DMS114 treated with DMSO at 0.1 percent for 48 hours (cell line): ENCODE results near the gene HOXC13.

ENCODE experiments used
- DNase-seq: peaks from one replicate; lab custom pipeline; 2025; ENCODE audit not compliant: unreplicated experiment; lab: John Stamatoyannopoulos, UW

The HOXC13 gene

DNA sequence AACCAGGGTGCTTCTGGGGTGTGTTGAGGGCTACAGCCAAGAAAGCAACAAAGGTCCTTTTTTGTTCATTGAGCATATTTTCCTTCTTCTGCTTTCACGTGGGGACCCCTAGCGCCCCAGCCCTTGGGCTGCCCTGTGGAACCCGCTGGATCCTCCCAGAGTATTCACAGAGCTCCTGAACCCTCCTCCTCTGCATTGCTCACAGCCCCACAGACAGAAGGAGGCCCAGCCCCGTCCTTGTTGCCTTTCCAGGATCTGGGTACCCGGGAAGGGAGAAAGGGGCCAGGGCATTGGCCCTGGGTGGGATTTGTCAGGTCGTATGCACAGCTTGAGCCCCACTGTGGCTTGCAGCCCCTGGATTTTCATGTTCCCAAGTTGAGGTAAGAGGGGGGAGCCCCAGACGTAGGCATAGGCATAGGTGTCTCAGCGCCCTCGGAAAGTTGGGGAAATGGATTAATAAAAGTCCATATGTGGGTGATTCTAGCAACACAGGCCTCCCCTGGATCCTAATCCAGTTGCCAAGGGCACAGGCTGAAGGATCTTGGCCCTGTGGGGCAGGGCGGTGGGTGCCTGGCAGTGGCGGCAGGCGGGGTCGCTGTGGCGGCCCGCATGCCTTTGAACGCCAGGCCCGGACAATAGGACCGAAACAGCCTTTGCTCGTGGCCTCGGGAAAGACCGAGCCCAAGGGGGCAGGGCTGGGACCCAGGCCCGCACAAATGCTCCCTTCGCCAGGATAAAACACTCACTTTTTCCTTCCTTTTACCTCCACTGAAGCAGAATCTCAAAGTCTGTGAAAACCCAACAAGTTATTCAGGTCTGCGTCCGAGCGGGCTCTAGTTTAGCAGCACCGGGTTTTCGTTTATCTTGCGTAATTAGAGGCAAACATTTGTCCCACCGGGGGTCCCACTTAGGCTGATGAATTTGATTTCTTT lies 43.3 kb downstream of the HOXC13 start:
- no peak for DNase-seq

DNA sequence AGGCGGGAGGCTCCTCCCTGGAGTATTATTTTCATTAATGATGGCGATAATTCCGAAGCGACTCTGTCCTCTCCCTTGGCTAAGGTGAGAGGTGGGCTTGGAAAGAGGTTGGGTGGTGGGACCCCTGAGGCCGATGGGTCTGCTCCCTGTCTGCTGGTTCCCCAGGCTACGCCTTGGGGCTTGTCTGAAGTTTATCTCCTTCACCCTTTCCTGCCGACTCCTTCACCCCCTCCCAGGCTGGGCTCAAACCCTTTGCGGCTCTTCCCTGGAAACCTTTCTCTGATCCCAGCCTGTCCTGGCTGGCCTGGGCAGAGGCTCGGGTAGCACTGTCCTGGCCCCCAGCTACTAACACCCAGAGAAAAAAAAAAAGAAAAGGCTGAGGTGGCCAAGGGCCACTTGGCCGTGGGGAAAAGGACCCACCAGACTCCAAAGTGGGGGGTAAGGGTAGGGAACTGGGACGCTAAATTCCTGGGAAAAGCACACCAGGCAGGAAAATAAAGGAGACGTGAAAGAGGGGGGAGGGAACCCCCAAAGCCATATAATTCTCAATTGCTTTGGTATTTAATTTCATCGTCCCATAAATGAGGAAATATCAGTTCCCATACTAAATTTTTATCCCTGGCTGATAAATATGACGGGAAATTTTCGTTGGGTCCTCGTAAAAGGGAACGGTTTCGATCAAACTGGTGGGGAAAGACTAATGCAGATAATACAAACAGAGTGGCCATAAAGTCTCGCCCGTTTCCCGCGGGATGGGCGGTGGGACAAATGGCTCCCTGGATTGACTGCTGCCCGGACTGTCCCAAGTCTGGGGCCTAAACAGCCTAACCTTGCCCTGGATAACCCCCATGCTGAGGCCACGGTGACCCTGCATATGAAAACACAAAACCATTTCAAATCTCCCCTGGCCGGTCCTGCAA lies 44.3 kb downstream of the HOXC13 start:
- no peak for DNase-seq

DNA sequence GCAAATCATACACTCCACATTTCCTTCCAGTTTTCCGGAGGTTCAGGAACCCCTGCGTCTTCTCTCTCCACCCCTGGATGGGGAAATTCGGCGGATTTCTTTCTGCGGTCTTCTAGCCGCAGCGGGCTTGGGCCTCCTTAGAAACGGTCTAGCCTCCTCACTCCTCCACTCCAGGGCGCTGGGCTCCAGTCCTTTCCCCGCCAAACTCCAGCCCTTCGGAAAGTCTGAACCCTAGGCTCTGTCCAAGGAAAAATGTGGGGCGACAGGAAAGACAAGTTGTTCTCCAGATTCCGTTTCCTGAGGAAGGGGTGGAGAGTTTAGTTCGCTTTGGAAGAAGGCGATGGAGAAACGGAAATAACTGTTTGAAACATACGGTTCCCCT lies 44.9 kb downstream of the HOXC13 start:
- no peak for DNase-seq

DNA sequence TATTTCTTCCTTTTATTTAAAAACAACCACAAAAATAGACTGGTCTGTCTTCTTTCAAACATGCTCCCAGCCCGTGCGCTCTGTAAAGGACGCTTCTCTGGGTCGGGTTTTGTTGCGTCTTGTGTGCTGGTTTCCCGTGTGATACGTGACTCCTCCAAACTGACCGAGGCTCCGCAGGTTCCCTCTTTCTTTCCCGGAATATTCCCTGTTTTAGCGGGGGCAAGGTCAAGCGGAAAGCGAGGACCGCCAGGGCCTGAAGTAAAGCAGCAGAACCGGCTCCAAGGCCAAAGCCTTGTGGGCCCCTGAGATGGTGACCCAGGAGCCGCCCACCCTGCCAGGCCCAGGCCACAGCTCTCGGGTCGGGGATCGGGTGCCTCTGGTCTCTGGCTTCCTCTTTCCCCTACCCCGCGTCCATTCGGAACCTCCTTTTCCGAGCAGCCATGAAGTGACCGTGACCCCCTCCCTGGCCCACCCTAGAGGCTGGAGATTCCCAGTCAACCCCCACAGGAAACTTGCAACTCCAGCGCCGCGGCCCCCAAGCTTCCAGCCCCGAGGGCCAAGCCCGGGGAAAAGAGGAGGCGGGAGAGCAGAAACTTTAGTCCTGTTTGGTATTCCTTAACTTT lies 45.4 kb downstream of the HOXC13 start:
- DNase-seq, result no peak

DNA sequence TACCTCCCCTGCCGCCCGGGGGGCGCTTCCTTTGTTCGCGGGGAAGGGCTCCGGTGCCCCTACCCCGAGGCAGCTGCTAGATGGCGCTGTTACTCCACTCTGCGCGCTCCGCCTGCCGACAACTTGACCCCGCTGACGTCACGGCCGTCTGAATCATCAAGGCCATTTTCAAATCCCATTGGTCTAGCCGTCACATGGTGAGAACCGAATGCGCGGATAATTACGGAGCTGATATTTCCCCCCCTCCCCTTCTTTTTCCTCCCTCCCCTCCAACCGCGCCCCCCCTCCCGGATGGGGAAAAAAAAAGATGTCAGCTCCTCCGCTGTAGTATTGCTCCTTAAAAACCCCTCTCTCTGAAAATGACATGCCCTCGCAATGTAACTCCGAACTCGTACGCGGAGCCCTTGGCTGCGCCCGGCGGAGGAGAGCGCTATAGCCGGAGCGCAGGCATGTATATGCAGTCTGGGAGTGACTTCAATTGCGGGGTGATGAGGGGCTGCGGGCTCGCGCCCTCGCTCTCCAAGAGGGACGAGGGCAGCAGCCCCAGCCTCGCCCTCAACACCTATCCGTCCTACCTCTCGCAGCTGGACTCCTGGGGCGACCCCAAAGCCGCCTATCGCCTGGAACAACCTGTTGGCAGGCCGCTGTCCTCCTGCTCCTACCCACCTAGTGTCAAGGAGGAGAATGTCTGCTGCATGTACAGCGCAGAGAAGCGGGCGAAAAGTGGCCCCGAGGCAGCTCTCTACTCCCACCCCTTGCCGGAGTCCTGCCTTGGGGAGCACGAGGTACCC lies 46.5 kb downstream of the HOXC13 start, which contains the start of gene HOXC10:
TSS of gene HOXC10 (plus strand) at position 246 of the 791 bp plus-strand sequence. CDS start at position 360, 114 bp downstream.
- peak; percentile 95 for DNase-seq

DNA sequence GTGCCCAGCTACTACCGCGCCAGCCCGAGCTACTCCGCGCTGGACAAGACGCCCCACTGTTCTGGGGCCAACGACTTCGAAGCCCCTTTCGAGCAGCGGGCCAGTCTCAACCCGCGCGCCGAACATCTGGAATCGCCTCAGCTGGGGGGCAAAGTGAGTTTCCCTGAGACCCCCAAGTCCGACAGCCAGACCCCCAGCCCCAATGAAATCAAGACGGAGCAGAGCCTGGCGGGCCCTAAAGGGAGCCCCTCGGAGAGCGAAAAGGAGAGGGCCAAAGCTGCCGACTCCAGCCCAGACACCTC lies 47.0 kb downstream of the HOXC13 start:
- no peak for DNase-seq

DNA sequence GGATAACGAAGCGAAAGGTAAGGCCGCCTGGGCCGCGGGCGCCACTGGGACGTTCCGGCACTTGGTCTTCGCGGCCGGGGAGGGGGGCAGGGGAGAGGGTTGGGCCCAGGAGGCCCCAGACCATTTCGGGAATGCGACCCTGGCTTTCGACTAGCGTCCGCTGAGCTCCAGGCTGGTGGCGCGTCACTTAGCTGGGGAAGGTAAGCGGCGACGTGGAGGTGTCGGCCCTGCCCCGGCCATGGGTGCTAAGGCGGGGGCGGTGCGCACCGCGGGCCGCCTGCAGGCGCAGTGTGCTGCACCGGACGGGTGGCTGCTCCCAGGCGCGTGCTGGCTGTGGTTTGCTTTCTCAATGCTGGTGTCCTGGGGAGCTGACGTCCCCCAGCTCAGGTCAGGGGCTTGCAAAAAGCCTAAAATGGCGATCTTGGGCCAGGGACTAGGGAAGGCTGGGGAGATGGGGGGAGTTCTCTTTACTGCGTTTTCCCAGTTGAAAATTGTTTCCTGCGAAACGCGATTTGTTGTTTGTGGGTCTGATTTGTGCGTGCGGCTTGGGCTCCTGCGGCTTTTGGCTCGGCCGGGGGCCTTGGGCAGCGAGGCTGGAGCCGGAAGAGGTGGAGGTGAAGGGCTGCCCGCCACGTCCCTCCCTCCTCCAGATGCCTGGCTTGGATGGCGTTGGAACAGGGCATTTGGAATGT lies 47.5 kb downstream of the HOXC13 start:
- DNase-seq, result no peak

DNA sequence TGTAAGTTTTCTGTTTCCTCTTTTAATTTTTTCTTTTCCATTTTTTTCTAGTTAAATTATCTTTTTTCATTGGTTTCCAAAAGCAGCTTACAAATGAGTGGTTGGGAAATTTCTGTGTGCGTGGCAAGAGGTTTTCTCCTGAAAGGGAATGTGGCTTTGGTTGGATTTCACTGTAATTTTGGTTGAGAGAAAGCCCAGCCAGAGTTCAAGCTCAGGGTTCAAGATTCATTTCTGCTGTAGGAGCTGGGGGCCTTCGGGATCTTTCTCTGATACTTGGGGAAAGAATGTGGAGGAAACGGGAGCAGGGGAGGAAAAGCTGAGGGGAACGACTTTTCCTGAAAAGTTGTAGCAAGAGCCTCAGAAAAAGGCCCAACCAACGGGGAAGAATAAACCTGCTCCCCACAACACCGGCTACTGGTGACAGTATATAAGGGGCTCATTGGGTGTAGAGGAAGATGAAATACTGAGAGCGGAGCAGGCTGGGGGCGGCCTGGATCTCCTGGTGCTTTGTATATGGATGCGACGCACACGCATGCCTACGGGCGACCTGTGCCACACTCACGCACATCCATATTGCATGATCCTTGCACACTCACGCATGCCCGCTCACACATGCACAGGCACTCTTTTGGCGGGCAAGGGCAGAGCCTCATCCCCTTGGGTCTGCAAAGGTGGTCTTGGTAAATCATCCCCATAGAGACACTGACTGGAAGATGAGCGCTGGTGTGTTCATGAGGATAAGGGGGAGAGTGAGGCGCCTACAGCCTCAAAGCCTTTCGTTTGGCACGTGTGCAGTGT lies 48.3 kb downstream of the HOXC13 start:
- DNase-seq, result no peak

DNA sequence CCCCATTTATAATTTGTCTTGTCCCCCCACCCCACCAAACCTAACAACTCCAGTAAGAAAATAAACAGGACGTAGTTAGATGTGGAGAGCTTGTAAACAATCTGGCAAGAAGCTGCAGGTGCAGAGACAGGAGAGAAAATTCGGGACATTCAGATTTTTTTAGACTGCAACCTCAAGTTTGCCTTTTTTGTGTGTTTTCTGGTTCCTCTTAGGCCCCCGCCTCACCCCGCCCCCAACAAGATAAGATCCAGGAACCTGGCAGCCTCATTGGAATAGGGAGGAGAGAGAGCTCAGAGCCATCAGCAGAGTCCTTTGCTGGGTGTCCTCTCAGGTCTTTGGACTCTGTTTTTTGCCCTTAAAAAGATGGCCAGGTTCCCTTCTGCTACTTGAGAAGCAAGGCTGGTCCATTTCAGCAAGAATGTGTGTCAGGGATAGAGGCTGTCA lies 49.2 kb downstream of the HOXC13 start:
- no peak for DNase-seq

DNA sequence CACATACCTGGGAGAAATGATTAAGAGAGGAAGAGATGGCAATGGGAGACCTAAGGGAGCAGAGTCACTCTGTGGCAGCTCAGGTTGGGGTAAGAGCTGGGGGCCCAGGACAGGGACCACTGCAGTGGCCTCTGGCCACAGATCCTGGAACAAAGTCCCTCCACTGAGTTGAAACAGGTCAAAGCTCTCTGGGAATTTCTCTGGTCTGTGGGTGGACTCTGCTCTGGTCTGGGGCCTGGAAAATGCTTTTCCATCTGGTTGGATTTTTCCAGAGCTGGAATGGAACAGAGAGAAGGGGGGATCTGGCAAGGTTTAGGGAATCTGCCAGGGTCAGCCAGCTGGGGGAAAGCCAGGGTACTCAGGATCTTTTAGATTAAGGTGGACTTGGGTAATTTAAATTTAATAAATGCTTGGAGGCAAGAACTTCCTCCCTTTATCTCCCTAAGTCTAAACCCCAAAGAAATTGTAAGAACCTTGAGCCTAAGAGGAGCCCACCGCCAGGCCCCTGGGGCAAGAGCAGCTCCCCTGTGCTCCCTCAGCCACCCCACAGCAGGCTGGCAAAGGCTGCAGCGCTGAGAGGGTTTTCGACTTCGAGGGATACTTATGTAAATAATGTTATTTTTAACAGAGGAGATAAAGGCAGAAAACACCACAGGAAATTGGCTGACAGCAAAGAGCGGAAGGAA lies 50.1 kb downstream of the HOXC13 start:
- DNase-seq, result no peak

DNA sequence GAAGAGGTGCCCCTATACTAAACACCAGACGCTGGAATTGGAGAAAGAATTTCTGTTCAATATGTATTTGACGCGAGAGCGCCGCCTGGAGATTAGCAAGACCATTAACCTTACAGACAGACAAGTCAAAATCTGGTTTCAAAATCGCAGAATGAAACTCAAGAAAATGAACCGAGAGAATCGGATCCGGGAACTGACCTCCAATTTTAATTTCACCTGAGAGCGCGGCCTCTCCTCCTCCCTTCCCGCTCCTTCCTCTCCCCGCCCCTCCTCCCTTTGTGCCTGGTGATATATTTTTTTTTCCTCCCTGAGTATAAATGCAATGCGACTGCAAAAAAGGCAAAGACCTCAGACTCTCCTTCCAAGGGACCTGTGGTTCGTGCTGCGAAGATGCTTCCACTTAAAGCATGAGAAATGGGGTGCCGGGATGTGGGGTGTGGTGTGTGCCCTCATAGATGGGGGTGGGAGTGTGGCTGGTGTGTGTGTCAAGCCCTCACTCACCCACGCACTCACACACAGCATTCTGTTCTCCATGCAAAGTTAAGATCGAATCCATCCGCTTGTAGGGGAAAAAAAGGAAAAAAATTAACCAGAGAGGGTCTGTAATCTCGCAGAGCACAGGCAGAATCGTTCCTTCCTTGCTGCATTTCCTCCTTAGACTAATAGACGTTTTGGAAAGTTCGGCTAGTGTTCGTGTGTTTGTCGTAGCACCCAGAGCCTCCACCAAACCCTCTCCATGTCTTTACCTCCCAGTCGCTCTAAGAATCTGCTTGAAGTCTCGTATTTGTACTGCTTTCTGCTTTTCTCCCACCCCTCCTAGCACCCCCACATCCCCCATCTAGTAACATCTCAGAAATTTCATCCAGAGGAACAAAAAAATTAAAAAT lies 50.8 kb downstream of the HOXC13 start:
- DNase-seq, result peak; percentile 35

DNA sequence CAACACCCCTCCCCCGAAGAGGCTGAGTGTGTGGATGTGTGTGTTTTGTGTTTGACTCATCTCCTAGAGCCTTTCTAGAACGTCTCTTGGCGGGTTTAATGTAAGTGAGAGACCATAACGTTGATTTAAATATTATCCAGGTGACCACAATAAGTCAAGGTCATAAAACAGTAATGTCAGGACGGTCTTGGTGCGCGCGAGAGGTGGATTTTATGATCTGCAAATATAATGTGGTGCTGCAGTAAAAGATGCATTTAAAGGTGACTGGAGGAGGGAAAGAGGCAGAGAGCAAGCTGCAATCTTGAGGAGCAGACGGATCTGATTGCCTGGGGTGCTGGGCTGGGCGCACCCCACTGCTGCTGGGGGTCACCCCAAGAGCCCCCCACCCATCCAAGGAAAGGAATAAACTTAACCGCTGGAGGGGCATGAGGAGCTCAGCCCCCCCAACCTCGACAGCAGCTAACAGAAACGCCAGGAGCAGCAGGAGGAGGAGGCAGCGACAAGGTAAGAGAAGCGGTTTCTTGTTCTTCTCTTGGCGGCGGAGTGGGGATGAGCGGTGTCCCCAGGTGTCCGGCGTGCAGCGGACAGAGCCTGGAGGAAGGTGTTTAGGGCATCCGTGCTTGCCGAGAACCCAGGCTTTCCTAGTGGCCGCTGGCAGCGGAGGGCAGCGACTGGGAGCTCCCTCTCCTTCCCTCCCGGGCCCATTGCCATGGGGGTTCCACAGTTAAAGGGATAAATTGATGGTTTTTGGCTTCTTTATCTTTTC lies 51.9 kb downstream of the HOXC13 start:
- no peak for DNase-seq

DNA sequence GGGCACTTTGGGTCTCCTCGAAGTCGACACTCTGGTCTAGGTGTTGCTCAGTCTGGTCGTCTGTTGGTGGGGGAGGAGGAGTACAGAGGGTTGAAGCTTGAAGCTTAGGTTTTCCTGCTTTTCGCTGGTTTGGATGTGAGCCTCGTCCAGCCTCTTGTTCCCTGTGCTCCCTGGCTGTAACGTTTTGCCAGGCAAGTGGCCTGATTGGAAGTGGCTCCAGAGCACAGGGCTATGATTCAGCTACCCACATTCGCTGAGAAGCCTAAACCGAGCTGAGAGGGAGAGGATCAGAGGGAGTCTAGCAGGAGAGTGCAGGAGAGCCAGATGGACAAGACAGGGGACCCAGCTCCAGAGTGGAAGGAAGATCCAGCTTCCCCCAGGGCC lies 52.4 kb downstream of the HOXC13 start:
- DNase-seq, result no peak

DNA sequence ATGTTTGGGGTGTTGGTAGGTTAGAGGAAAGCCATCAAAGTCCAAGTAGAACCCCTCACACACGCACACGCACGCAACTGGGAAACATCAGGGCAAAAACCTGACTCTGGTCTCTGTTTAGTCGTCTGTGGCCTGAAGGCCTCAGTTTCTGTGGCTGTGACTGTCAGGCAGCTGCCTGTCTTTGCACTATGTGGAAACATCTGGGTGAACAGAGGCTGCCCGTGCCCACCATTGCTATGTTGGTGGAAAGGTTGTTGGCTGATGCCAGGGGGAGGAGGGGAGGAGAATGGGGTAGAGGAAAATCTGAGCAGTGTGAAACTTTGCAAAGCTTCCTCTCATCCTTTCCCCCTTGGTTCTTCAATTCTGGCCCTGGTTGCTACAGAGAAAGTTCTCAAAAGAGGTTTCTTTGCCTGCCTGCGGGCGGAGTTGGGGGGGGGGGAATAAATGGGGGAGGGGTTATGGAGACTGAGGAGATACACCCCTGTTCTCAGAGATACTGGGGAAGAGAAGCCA lies 53.8 kb downstream of the HOXC13 start:
- no peak for DNase-seq

DNA sequence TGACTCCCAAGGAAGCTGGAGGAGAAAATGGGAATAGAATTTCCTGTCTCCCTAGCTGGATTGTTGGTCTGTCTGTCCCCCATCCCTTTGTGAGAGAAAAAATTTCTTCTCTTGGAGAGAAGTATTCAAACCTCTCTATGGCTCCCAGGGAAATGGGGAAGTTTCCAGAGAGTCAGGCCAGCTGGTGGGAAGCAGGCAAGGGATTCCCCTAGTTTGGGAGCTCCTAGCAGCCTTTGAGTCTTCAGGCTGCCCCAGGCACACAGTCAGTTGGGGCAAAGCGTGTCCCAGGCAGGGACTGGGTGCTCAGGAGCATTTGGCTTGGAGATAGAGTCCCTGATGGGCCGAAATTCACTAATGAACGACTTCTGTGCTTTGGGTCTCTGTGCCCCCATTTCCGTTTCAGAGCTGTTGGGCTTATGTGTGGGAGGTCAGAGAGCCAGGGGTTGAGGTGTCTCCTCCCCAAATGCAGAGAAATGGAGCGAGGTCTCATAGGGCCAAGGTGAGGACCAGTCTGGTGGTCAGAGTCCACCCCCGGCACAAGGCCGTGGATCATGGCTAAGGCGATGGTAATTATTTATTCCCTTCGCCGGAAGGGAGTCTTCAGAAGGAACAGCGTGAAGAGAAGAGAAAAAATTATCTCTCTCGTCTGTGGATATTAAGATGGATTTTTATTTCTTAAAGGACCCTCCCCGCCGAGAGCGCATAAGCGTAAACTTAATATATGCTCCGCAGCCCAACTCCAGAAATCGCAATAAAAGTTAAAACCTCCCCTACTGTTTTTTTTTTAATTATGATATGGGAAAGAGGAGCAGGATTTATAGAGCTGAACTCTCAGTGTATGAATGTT lies 54.8 kb downstream of the HOXC13 start:
- no peak for DNase-seq

DNA sequence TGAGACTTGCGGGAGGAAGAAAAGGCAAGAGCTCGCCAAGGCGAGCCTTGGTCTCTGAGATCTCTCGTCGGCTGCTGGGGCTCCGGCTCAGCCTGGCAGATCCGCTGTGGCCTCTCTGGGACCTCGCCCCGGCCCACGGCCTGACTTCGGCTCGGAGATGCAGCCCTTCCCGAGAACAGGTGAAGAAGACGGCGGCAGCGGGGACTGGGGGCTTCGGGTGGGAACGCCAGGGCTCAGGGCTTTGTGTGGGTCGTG lies 55.3 kb downstream of the HOXC13 start:
- DNase-seq, result no peak
